ENCODE results near the gene CNFN. TPM values are rescaled to one million over a fixed set of nuclear protein-coding genes. Genes with fewer than 3 reads are reported as not detected.
"Not testable (repeated sequence)": the region's sequence is repeated elsewhere in the genome, so short reads cannot be mapped to it uniquely, and the experiment has no call there.

Gene CNFN
- total RNA-seq, 2 experiments from 2014 or later = not detected

DNA sequence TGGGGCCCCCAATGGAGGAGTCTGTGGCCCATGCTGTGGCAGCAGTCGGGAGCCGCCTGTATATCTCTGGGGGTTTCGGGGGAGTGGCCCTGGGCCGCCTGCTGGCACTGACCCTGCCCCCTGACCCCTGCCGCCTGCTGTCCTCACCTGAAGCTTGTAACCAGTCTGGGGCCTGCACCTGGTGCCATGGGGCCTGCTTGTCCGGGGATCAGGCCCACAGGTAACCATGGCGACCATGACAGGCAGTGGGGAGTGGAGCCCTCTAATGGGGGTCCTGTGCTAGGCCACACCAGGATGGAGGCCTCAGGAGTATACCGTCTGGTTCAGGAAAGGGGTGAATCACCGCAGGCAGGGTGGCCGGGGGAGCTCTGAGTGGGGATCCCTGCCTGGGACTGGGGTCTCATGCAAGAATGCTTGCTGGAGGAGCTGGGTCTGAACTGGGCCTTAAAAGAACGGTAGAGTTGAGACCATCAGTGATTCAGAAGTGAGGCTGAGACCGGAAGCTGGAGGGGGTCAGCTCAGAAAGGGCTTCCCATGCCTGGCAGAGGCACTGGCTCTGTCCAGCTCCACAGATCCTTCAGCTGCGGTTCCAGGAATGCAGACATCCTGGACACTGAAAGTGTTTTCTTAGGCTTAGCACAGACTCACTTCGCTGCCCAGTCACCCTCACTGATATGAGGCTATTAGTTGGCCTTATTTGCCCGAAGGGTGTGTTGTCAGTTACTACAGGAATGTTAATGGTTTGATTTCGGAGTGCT lies 29.1 kb downstream of the CNFN start:
- ChIA-PET POLR2A (no interaction called here), CTCF (no interaction called here)

DNA sequence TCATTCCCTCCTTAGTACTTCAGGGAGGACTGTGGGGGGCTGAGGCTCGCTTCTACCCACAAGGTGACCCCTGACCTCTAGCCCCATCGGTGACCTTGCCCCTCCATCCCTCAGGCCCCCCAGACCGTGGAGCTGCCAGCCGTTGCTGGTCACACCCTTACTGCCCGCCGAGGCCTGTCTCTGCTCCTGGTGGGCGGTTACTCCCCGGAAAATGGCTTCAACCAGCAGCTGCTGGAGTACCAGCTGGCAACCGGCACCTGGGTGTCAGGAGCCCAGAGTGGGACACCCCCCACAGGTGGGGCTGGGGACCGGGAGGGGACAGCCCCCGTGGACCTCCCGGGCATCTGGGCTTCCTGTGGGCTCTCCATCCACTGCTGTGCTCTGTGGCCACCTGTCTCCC lies 32.8 kb downstream of the CNFN start:
- CTCF ChIA-PET = interaction anchor here (0.6 kb wide), 1 partner anchor 571 kb away, joined by 4 read pairs; no protein-coding TSS in a partner anchor
- POLR2A ChIA-PET = no interaction called here

DNA sequence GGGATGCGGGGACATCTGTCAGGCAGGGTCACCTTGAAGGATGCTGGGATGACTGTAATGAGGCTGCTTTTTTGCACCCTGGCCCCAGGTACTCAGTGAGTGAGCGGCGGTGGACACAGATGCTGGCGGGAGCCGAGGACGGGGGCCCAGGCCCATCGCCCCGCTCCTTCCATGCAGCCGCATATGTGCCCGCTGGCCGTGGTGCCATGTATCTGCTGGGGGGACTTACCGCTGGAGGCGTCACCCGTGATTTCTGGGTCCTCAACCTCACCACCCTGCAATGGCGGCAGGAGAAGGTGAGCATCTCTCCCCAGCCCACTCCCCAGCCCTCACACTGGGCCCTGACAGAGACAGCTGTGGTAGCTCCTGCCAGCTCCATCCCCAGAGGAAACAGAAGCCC lies 33.4 kb downstream of the CNFN start:
- ChIA-PET POLR2A (no interaction called here), CTCF (no interaction called here)

DNA sequence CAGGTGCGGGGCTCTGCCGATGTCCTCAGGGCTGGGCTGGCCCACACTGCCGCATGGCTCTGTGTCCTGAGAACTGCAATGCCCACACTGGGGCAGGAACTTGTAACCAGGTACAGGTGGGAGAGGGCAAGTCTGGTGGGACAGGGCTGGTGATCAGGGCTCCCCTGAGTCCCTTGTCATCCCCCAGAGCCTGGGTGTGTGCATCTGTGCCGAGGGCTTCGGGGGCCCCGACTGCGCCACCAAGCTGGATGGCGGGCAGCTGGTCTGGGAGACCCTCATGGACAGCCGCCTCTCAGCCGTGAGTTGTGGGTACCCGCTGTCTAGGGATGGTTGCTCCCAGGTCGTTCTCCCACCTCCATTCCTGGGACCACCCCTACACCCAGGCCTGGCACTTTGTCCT lies 34.2 kb downstream of the CNFN start:
- CTCF ChIA-PET = no interaction called here

DNA sequence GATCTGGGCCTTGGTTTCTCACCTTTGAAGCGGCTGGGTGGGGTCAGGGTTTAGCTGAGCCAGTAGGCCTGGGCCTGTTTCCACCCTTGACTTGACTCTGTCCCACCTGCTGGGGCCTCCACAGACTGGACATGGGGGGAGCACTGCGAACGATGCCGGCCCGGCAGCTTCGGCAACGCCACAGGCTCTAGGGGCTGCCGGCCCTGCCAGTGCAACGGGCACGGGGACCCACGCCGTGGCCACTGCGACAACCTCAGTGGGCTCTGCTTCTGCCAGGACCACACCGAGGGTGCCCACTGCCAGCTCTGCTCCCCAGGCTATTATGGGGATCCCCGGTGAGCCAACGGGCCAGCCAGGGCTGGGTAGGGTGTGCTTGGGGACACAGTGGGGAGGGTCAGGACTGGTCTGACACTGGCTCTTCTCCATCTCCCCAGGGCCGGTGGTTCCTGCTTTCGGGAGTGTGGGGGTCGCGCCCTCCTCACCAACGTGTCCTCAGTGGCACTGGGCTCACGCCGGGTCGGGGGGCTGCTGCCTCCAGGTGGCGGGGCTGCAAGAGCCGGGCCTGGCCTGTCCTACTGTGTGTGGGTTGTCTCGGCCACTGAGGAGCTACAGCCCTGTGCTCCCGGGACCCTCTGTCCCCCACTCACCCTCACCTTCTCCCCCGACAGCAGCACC lies 36.6 kb downstream of the CNFN start:
- CTCF ChIA-PET = no interaction called here
- POLR2A ChIA-PET = no interaction called here

More for the DNA sequence above, 34.2 kb downstream of the CNFN start:
- POLR2A ChIA-PET = no interaction called here

DNA sequence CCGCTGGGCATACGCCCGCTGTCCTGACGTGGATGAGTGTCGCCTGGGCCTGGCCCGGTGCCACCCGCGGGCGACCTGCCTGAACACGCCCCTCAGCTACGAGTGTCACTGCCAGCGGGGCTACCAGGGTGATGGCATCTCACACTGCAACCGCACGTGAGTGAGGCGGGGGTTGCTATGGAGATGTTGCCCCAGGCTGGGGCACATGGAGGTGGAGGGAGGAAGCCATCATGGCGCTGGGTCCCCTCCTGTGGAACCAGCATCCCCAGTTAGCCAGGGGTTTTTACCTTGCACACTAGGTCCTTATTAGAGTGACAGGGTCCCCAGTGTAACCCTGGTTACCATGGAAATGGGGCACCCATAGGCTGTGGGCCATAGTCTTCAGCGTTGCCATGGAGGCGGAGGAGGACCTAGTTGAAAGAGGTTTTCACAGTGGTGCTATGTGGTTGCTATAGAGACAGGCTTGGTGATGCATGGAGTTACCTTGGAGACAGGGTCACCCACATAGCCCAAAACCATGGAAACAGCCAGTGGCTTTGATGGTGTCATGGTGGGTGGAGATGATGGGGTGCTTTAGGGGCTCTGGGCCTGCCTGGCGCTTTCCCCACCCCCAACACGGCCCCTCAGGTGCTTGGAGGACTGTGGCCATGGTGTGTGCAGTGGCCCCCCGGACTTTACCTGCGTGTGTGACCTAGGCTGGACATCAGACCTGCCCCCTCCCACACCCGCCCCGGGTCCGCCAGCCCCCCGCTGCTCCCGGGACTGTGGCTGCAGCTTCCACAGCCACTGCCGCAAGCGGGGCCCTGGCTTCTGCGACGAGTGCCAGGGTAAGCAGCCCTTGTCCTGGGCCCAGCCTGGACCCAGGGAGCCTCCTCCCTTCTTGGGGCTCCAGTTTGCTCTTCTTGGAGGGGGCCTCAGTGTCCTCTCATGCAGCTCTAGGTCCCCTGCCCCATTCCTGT lies 37.5 kb downstream of the CNFN start:
- ChIA-PET POLR2A (no interaction called here), CTCF (no interaction called here)

DNA sequence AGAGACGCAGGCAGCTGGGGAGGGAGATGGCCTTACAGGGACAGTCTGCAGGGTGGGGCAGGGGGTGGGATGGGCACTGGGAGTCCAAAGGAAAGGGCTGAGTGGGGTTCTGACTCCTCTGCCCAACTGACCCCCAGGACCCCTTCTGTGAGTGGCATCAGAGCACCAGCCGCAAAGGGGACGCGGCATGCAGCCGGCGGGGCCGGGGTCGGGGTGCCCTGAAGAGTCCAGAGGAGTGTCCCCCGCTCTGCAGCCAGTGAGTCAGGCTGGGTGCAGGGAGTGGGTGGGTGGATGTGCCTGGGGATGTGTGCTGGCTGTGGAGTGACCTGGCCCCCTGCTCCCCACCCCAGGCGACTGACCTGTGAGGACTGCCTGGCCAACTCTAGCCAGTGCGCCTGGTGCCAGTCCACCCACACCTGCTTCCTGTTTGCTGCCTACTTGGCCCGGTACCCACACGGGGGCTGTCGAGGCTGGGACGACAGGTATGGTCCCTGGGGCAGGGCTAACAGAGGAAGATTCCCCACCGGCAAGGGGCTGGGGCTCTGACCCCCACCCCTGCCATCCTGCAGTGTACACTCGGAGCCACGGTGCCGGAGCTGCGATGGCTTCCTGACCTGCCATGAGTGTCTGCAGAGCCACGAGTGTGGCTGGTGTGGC lies 38.9 kb downstream of the CNFN start:
- ChIA-PET CTCF (no interaction called here), POLR2A (no interaction called here)

DNA sequence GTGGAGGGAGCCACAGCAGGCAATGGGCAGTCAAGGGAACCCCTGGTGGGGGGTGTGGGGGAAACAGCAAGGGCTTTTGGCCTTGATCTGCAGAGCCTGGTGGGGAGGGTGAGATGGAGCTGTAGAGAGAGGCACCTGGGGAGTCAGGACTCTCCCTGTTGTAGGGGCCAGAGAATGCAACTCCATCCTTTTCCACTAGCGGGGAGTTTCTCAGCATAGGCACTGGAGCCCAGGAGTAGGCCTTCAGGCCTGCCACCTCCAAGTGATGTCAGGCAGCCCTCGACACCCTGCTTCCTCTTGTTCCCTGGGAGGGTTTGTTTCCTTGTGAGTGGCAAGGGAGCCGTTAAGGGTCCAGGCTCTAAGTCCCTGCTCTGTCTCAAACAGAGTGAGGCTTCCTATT lies 39.7 kb downstream of the CNFN start:
- CTCF ChIA-PET = no interaction called here
- POLR2A ChIA-PET = no interaction called here

DNA sequence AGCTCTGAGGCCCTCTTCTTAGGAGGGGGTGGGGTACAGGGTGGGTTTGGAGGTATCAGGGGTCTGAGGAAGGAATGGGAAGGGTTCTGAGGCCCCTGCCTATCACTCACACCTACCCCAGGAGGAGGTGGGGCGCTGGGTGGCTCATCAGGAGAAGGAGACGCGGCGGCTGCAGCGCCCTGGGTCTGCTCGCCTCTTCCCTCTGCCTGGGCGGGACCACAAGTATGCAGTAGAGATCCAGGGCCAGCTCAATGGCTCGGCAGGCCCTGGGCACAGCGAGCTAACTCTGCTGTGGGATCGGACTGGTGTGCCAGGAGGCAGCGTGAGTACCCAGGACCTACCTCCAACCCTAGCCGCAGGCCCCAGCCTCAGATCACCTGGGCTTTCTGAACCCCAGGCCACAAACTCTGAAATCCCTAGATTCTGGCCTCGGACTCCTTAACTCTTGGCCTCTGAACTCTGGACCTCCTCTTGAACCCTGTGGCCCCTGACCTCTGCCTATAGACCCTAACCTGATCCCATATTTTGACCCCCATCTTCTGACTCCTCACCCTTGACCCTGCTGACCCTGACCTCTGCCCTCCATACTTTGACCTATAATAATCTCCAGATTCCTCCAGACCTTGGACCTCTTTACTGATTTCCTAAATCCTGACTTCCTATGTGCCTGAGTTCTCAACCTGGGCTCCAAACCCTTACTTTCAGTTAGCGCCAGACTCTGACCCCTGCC lies 40.6 kb downstream of the CNFN start:
- POLR2A ChIA-PET = no interaction called here
- CTCF ChIA-PET = interaction anchor here (0.5 to 0.7 kb wide), 2 partner anchors 256 to 596 kb away, joined by 3 read pairs; no protein-coding TSS in a partner anchor

DNA sequence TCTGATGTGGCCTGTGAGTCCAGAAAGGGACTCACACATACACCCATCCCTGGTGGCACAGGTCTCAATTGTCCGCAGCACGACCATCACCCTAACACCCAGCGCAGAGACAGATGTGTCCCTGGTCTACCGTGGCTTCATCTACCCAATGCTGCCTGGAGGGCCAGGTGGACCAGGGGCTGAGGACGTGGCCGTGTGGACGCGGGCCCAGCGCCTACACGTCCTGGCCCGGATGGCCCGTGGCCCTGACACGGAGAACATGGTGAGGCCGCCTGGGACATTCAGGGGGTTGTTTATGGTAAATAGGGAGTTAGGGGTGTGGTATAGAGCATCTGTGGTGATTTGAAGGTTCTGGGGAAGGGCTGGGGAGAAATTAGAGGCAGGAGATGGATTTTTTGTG lies 41.9 kb downstream of the CNFN start:
- CTCF ChIA-PET = no interaction called here

DNA sequence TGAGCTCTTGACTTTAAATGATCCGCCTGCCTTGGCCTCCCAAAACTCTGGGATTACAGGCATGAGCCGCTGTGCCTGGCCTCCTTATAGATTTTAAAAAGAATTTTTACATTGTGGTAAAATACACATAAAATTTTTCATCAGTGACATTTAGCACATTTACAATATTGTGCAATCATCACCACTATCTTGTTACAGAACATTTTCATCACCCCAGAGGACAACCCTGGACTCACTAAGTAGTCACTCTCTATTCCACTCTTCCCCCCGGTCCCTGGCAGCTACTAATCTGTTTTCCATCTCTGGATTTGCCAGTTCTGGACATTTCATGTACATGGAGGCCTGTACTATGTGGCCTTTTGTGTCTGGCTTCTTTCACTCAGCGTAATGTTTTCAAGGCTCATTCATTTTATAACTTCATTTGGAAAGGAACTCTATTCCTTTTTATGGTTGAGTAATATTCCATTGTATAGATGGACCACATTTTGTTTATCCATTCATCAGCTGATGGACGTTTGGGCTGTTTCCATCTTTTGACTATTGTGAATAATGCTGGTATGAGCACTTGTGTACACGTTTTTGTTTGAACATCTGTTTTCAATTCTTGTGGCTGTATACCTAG lies 44.8 kb downstream of the CNFN start:
- ChIA-PET CTCF (no interaction called here), POLR2A (no interaction called here)

More for the DNA sequence above, 41.9 kb downstream of the CNFN start:
- POLR2A ChIA-PET = no interaction called here

DNA sequence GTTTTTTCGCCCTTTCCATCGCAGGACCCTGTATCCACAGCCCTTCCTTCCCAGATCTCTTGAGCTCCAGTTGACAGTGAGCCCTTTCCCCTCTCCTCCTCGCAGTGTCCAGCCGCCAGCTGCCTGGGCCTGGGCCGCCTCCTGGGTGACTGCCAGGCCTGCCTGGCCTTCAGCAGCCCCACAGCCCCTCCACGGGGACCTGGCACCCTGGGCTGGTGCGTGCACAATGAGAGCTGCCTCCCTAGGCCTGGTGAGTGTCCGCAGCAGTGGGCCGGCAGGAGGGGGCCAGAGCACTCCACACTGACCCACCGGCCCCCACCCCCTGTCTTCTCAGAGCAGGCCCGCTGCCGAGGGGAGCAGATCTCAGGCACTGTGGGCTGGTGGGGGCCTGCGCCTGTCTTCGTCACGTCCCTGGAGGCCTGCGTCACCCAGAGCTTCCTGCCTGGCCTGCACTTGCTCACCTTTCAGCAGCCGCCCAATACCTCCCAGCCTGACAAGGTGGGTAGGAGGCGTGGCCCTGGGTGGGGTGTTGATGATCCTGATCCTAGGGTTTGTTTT lies 45.7 kb downstream of the CNFN start:
- ChIA-PET POLR2A (no interaction called here), CTCF (no interaction called here)

DNA sequence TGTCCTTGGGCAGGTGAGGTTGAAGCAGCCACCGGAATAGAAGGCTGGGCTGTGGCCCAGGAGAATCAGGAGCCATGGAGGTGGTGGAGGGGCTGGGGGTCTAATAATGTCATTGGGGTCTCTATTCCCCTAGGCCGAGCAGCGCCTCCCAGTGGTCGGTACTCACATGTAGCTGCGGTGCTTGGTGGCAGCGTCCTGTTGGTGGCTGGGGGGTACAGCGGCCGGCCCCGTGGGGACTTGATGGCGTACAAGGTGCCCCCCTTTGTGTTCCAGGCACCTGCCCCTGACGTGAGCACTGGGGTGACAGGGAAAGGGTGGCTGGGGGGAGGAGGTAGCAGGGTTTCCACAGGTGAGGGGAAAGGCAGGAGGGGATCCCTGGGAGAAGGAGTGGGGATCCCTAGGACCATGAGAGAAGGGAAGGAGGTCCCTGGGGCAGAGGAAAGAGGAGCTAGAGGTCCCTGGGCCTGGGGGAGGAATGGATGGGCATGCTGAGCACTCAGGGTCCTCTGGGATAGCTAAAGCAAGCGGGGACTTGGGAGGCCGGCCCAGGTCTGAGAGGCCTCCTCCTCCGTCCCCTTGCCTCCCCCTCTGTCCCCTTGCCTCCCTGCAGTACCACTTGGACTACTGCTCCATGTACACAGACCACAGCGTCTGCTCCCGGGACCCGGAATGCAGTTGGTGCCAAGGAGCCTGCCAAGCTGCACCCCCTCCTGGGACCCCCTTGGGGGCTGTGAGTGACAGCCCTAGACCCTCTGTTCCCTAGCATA lies 46.6 kb downstream of the CNFN start:
- ChIA-PET POLR2A (no interaction called here), CTCF (interaction anchor here (1.0 kb wide), 1 partner anchor 235 kb away, joined by 3 read pairs; no protein-coding TSS in a partner anchor)

DNA sequence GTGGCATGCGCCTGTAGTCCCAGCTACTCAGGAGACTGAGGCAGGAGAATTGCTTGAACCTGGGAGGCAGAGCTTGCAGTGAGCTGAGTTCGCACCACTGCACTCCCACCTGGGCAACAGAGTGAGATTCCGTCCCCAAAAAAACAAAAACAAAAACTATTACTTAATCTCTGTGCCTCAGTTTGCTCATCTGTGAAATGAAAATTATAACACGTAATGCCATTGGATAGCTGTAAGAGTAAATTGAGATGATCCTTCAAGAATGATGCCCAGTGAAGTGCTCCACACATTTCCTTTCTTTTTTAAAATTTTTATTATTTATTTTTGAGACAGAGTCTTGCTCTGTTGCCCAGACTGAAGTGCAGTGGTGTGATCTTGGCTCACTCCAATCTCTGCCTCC lies 50.2 kb downstream of the CNFN start:
- CTCF ChIA-PET, POLR2A ChIA-PET: not testable (repeated sequence)

DNA sequence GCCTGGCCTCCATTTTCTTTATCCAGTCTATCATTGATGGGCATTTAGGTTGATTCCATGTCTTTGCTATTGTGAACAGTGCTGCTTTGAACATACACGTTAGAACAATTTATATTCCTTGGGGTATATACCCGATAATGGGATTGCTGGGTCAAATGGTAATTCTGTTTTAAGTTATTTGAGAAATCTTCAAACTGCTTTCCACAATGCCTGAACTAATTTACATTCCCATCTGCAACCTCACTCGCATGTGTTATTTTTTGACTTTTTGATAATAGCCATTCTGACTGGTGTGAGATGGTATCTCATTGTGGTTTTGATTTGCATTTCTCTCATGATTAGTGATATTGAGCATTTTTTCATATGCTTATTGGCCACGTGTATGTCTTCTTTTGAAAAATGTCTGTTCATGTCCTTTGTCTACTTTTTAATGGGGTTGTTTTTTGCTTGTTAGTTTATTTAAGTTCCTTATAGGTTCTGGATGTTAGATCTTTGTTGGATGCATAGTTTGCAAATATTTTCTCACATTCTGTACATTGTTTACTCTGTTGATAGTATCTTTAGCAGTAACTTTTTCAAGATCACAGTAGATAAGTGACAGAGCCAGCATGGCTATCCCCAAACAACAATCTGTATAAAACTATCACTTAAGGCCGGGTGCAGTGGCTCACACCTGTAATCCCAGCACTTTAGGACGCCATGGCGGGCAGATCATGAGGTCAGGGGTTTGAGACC lies 50.8 kb downstream of the CNFN start:
- POLR2A ChIA-PET, CTCF ChIA-PET: not testable (repeated sequence)
